PFSK-1 (cell line): Measurements from ENCODE around the gene TEF.

Source experiments
- FOXP2 ChIP-seq: optimal IDR thresholded peaks from 2 replicates; pipeline ENCODE3; 2011; ENCODE audit warnings: borderline replicate concordance, control low read depth, inconsistent platforms; ENCODE audit not compliant: insufficient read depth; ENCODE audit errors: extremely low read length, extremely low read depth
- POLR2AphosphoS5 ChIP-seq: IDR thresholded peaks from 2 replicates; pipeline ENCODE4 v1.6.1; 2012; ENCODE audit warnings: low read depth, mild to moderate bottlenecking, control low read depth, low read length, moderate library complexity
- REST ChIP-seq, 2 experiments: IDR thresholded peaks; 2 replicates each; pipeline versions ENCODE4 v1.6.1 to v1.8.0; 2011 to 2012; ENCODE audit warnings: low read depth in 2 of 2, low read length in 2 of 2, control low read depth in 1 of 2, inconsistent platforms in 1 of 2, mild to moderate bottlenecking in 1 of 2, moderate library complexity in 1 of 2; ENCODE audit not compliant: insufficient read depth in 1 of 2
- SIN3A ChIP-seq: IDR thresholded peaks from 2 replicates; pipeline ENCODE4 v1.6.1; 2012; ENCODE audit warnings: mild to moderate bottlenecking, low read length, moderate library complexity, borderline replicate concordance; ENCODE audit not compliant: insufficient read depth
- TAF1 ChIP-seq: IDR thresholded peaks from 2 replicates; pipeline ENCODE4 v1.6.1; 2012; ENCODE audit warnings: low read length, control low read depth, borderline replicate concordance; ENCODE audit not compliant: insufficient read depth

Gene TEF

GRCh38 chr22:41366323-41367029, 15.3 kb upstream of the TEF start:
- no peak for TF ChIP-seq TAF1

- TF ChIP-seq TAF1 (no peak), SIN3A (peak; percentile 76; the same call in 1 of the 2 replicates), FOXP2 (no peak), REST (IDR thresholded peaks at IDR 0.05; ENCODE audit: insufficient read depth in 1 of 2, low read depth in 2 of 2, low read length in 2 of 2) (peak in 1 of 2 experiments; percentile 34; a peak in 1 of 4 replicates), POLR2AphosphoS5 (peak; percentile 42; the same call in 1 of the 2 replicates)
These were observed 14.6 kb upstream of the TEF start for GRCh38 chr22:41367039-41367679.

GRCh38 chr22:41367680-41368542, 13.8 kb upstream of the TEF start:
- TF ChIP-seq TAF1 (no peak), SIN3A (no peak), FOXP2 (no peak), POLR2AphosphoS5 (no peak), REST (IDR thresholded peaks at IDR 0.05; ENCODE audit: insufficient read depth in 1 of 2, low read depth in 2 of 2, low read length in 2 of 2) (no peak)

- TF ChIP-seq TAF1 (no peak), SIN3A (no peak), POLR2AphosphoS5 (no peak), FOXP2 (no peak), REST (IDR thresholded peaks at IDR 0.05; ENCODE audit: insufficient read depth in 1 of 2, low read depth in 2 of 2, low read length in 2 of 2) (no peak)
These were observed 13.0 kb upstream of the TEF start for GRCh38 chr22:41368543-41369423.

- no peak for TF ChIP-seq SIN3A
- TF ChIP-seq FOXP2 = no peak
- TF ChIP-seq POLR2AphosphoS5 = no peak
- TF ChIP-seq TAF1 = no peak
- TF ChIP-seq REST (IDR thresholded peaks at IDR 0.05; ENCODE audit: insufficient read depth in 1 of 2, low read depth in 2 of 2, low read length in 2 of 2) = no peak
These were observed 12.4 kb upstream of the TEF start for GRCh38 chr22:41369424-41369745.
